NCI-H446 (cell line): Measurements from ENCODE around the gene AGPAT3.

Experiments used
- DNase-seq, 2 experiments: peaks; one replicate each; lab custom pipeline; 2025; lab: John Stamatoyannopoulos, UW

AGPAT3 gene

DNA sequence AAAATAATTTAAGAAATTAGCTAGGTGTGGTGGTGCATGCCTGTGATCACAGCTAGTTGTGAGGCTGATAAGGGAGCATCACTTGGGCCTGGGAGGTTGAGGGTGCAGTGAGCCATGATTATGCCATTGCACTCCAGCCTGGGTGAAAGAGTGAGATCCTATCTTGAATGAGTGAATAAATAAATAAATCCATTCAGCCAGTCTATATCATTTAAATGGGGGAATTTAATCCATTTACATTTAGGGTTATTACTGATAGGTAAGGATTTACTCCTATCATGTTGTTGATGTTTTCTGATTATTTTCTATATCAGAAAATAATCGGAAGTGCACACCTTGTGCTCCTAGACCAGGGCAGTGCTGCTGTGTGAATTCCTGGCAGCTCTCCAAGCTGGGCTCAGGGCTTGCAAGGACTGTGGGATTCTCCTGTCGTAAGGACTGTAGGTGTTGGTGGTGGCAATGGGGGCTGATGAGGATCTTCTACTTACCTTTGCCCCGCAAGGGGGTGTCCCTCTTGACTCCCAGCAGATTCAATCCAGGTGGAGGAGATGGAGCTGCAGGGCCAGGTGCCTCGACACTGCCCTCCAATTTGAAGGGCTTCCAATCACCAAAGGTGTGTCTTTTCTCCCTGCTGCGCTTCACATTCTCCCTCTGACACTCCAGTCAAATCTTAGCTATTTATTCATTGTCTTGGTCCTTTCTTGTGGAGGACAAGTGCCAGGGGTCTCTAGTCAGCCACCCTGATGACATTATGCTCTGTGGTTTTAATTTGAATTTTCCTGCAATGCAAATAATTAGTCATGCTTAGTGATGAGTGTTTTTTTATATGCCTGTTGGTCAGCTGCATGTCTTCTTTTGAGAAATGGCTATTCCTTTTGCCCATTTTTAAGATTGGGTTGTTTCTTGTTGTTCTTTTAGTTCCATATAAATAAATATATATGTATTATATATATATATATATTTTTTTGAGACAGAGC is 133.0 kb downstream of the AGPAT3 start:
- DNase-seq, result no peak

DNA sequence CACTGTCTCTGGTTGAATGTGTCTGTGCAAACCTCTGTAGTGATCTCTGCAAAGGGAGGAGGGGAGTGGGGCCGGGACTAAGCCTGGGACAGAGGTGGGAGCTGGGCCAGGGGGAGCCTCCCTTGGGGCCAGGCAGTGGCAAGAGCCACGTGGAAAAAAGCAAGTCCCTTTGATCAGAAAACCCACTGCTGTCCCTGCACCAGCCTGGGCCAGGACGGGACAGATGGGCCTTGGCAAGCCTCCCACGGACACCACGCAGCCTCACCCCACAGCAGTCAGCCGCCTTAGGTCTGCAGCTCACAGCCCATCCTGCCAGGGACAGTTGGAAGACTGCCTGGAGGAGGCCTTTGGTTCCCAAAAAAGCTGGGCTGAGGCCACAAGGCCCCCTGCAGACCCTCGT is 135.3 kb downstream of the AGPAT3 start:
- DNase-seq, result peak in 1 of 2 experiments; percentile 36

DNA sequence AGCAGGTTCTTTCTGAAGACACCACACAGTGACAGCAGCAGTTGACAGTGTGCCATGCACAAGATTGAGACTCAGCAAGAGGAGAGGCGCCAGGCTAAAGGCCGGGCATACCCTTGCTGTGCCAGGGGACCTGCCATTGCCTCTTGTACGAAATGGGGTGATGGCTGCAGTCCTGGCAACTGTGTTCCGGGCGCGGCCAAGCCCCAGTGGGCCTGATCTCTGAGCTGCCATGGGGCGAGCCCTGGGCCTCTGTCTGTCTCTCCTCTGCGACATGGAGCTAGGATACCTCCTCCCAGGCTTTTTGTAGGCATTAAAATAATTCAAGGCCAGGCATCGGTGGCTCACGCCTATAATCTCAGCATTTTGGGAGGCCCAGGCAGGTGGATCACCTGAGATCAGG is 137.5 kb downstream of the AGPAT3 start:
- DNase-seq, result no peak

DNA sequence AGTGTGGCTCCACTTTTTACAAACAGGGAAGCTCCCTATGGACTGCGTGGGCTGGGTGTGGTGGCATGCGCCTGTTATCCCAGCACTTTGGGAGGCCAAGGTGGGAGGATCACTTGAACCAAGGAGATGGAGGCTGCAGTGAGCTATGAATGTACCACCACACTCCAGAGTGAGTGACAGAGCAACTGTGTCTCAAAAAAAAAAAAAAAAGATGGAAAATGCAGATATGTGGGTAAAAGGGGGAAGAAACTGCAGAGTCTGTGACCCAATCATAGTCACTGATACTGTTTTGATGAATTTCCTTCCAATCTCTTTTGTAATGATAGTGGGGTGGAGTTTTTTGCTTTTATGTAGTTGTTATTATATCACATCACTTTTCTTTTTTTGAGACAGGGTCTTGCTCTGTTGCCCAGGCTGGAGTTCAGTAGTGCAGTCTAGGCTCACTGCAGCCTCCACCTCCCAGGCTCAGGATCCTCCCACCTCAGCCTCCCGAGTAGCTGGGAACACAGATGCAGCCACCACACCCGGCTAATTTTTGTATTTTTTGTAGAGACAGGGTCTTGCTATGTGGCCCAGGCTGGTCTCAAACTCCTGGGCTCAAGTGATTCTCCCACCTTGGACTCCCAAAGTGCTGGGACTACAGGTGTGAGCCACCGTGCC is 138.4 kb downstream of the AGPAT3 start:
- no peak for DNase-seq

DNA sequence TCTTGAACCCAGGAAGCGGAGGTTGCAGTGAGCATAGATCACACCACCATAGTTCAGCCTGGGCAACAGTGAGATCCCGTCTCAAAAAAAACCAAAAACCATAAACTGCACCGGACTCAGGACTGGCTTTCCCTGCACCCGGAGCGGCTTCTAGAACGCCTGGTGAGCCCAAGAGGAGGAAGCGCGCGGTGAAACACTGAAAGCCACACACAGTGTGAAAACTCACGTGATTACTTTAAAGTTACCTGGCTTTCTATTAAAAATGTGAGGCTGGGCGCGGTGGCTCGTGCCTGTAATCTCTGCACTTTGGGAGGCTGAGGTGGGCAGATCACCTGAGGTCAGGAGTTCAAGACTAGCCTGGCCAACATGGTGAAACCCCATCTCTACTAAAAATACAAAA is 140.0 kb downstream of the AGPAT3 start:
- DNase-seq, result no peak

DNA sequence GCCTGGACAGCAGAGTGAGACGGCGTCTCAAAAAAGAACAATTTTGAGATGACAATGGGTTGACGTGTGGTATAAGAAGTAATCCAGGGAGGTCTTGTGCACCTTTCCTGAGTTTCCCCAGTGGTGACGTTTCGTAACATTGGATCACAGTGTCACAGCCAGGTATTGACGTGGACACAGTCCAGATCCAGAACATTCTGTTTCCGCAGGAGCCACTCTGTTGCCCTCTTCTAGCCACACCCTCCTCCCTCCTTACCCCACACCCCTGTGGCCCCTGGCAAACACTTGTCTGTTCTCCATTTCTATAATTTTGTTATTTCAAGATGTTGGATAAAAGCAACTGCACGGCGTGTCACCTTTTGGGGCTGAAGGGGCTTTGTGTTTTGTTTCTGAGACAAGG is 140.6 kb downstream of the AGPAT3 start:
- DNase-seq, result no peak

DNA sequence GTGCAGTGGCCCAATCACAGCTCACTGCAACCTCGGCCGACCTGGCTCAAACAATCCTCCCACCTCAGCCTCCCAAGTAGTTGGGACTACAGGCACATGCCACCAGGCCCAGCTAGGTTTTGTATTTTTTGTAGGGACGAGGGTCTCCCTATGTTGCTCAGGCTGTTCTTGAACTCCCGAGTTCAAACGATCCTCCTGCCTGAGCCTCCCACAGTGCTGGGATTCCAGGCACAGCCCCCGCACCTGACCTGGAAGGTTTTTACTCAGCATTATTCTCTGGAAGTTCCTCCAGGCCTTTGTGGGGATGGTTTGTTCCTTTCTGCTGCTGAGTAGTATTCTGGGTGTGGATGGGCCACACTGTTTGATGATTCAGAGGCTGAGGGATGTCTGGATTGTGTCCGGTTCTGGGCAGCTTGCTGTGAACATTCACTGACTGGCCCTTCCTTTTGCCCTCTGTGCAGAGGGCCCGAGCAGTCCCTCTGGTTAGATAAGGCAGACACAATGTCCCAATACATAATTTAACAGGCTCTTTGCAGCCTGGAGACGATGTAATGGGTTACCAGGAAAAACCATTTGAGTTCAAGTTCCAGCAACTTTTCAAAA is 141.1 kb downstream of the AGPAT3 start:
- no peak for DNase-seq

DNA sequence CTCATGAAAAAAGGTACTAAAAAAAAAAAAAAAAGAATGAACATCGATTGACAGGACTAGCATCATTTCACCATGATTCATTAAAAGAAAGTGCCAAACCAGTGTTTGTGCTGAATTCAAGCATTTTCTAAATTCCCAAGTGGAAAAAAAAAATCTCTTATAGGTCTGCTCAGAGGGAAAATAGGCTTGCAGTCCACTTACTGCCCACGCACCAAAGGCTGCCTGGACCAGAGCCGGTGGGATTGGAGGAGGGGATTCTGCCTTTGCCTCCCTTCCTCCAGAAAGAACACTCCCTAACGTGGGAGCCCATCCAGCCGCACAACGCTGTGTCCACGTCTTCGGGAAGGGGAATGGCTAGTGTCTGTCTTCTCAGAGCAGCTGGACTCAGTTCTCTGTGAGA is 141.6 kb downstream of the AGPAT3 start:
- DNase-seq, result no peak

DNA sequence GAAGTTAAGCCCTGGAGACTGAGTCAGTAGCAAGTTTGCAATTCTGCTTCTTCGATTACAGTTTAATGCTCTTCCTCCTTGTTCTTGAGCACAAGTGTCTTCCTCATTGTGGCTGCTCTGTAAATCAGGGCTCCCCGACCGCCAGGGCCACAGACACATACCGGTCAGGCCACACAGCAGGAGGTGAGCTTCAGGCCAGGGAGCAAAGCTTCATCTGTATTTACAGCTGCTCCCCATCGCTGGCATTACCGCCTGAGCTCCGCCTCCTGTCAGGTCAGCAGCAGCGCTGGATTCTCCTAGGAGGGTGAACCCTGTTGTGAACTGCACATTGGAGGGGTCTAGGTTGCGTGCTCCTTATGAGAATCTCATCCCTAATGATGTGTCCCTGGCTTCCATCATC is 145.4 kb downstream of the AGPAT3 start:
- DNase-seq, result no peak

DNA sequence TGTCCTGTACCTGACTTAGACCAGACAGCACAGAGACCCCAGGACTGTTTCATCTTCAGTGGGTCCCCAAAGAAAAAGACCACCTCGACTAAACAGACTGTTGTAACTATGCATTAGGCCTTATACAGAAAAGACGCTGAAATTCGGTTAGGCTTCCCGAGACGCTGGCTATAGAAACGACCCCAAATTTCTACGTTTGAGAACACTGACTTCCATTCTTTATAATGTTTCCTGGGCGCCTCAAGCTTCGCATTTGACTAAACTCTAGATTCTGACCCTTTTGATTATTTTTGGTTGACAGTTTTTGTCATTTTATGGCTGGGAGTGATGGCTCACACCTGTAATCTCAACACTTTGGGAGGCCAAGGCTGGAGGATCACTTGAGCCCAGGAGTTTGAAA is 146.1 kb downstream of the AGPAT3 start:
- DNase-seq, result no peak

DNA sequence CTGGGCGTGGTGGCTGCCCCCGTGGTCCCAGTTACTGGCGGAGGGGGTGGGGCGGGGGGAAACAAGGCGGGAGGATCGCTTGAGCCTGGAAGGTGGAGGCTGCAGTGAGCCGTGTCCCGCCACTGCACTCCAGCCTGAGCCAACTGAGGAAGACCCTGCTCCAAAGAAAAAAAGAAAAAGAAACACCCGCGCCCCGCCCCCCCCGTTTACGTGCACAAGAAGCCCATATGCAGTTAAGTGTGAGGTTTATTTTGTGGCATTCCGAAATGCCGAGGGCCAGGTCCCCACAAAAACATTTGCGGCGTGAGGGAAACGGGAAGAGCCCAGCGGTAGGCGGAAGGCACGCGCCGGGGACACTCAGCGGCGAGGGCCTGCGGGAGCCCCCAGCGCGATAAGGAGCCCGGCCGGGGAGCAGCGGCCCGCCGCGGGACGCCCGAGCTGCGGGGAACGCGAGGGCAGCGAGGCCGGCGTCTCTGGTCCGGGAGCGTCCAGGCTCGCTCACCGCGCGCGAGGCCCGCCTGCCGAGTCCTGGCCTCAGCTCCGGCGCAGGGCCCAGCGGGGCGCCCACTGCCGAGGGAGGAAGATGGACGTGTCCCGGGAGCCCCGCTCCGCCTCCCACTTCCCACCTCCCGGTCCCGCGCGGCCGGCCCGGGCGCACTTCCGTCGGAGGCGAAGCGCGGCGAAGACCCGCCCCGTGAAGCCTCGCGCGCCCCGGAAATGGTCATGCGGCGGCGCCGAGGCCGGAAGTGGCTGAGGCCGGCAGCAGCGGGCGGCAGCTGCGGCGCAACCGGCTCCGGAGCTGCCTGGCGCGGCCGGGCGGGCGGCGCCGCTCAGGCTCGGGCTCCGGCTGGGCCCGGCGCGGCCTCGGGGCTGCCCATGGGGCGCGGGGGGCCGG is 146.8 kb downstream of the AGPAT3 start, which contains the start of gene TRAPPC10:
TRAPPC10 (plus strand) TSS at position 731 of the 895 bp plus-strand sequence. CDS start 185 bp downstream, outside the sequence.
- DNase-seq, result peak; percentile 52 to 88

DNA sequence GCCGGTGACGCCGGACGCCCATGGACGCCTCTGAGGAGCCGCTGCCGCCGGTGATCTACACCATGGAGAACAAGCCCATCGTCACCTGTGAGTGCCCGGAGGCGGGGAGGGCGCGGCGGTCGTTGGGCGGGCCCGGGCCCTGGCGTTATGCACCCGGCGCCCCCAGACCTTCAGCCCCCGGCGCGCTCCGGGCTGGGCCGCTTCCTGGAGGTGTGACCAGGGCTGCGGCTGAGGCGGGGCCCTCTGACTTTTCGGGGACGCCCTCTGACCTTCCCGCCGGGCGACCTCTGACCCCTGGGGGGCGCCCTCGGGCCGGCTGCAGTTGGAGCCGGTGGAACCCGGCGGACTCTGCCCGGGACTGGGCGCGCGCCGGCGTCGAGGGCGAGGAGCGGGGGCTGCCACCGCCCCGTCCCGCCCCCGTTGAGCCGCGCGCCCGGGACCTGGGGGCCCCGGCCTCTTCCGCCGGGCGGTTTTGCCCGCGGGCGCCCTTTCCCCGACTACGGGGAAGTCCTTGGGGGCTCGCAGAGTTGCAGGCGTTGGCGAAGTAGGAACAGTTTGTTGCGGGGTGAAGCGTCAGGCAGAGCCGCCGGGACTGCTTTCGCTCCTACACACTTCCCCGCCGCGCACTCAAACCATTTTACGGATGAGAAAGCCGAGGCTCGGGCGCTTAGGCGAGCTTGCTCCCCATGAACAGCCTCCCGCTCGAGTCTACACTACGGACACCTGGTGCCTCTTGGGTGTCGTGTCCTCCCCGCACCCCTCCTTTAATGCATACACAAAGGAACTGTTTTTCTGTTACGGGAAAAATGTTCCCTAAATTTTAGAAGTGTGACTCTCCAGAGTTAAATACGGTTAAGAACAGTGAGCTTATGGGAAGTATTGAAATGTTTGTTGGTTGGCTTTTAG is 147.7 kb downstream of the AGPAT3 start:
- DNase-seq, result peak in 1 of 2 experiments; percentile 29

DNA sequence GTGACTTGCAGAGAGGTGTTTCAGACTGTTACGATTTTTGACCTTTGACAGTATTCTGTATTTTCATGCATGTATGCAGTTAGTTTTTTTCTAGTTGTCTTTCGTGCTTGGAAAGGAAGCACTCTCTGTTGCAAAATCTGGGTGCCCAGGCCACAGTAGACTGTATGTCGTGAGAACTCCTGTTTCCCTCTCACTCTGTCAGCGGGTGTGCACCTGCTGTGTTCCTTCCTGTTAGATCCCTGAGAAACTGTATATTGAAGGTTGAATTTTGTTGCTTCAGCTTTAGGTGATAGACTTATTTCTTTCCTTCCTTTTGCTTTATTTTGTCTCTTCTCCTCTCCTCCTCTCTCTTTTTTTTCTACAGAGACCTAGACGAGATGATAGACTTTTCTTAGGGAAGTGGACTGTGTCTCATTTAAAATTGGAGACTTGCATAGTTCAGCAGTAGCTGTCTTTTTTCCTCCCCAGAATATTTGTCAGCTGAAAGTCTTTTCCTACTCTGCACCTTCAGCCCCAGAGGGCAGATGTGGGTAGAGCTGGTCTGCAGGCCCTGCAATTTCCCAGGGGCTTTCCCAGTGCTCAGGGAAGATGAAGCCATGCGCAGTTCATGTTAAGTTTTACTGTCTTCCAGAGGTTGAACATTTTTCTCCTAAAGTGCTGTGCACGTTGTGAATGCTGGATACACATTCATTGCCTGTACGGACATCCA is 148.5 kb downstream of the AGPAT3 start:
- DNase-seq, result no peak

DNA sequence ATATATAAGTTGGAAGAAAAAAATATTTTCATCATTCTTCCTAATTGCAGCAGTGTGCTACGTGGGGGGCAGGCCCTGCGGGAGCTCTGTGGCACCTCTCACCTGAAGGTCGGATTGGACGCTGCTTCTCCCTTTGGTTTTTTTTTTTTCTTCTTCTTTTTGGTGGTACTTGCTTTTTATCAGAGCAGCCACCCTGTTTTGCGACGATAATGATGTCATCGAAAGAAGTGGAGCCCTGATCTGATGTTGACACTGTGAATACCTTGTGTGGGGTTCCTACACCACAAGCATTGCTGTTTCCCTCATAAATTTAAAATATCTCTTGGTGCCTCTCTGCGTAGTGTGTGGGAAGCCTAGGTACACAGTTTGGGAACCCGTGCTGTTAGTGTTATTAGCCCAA is 152.6 kb downstream of the AGPAT3 start:
- DNase-seq, result no peak

DNA sequence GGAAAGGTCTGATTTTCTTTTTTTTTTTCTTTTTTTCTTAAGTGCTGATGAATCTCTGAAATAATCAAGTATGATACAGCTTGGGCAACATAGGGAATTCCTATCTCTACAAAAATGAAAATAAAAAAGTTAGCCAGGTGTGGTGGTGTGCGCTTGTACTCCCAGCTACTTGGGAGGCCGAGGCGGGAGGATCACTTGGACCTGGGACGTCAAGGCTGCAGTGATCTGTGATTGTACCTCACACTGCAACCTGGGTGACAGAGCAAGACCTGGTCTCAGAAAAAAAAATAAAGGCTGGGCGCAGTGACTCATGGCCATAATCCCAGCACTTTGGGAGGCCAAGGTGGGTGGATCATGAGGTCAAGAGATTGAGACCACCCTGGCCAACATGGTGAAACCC is 153.1 kb downstream of the AGPAT3 start:
- no peak for DNase-seq

DNA sequence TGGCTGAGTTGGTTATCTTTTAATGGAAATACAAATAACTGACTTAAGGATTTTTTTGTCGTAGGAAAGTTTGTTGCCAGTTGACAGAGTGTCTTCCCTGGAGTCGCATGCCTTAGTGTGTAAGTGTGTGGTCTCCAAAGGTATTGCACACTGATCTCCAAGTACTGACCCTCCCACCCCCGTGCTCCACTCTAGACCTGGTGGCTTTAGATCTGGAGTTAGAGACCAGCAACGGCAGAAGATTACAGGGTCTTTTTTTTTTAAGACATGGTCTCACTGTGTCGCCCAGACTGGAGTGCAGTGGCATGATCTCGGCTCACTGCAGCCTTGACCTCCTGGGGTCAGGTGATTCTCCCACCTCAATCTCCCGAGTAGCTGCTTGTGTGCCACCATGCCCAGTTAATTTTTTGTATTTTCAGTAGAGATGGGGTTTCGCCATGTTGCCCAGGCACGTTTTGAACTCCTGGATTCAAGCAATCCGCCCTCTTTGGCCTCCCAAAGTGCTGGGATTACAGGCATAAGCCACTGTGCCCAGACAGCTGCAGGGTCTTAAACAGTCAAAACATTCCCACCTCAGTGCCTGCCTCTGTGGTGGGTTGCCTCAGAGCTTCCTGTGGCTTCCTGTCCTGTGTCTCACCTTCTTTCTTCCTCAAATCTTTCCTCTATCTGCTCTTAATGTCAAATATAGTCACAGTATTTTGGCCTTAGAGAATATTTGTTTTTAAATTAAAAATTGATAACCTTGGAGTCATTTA is 154.0 kb downstream of the AGPAT3 start:
- no peak for DNase-seq

DNA sequence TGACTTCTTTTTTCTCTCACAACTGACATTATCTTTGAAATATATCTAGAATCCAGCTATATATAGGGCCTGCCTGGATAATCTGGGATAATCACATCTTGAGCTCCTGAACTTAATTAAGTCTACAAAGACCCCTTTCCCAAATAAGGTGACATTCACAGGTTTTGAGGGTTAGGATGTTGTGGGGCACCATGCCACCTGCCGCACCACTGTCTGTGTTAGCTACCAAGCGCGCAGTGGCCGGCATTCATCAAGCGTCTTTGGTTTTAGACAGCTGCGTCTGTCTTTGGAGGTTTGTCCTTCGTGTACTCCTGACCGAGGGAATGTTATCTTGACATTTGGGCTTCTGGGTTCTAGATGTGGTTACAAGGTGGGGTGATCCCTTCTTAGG is 154.5 kb downstream of the AGPAT3 start:
- no peak for DNase-seq

DNA sequence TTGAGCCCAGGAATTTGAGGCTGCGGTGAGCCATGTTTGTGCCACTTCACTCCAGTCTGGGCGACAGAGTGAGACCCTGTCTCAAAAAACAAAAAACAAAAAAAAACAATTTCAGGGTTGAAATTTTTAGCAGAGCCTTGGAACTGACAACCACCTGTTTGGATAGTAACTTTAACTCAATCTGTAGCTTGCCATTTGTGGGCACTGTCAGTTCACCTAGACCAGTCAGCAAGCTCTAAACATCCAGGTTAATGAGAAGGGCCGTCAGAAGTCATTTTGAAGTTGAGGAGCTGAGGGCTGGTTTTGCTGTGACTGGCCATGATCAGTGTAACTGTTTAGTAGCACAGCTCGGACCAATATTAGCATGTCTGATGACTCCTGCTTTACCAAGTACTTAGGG is 155.5 kb downstream of the AGPAT3 start:
- DNase-seq, result no peak

DNA sequence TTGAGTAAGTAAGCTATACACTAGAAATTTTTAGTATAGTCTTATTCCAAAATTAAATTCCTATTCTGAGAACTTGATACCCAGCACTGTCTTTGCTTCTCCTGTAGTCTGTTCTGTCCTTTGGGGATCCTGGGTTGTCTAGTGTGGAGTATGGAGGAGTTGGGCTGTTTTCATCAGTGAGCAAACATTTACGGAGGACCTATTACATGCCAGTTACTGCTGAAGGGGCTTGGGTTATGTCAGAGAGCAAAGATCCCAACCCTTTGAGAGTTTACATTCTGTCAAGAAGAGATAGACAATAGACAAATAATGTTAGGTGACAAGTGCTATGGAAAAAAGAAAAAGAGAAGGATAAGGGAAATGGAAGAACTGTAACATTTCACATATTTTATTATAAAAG is 156.0 kb downstream of the AGPAT3 start:
- no peak for DNase-seq
